SK-N-SH treated with all-trans-retinoic acid at 6 μM for 48 hours (cell line): ENCODE measurements around the gene KIAA1328.
A peak's percentile ranks its signal among the peaks of the same experiment; 100 is the strongest.

Experiments
- ATAC-seq: fragments of 200-7000 bp; cut with Tn5 transposase; 3 replicates; pipeline ENCODE4 v1.9.1; 2020; ENCODE audit warnings: mild to moderate bottlenecking, moderate library complexity
- ARNTL ChIP-seq: fragments of 450-650 bp; formaldehyde crosslinking; IDR thresholded peaks from 2 replicates; pipeline ENCODE4 v1.5.0; 2020; ENCODE audit warnings: low read depth, mild to moderate bottlenecking, moderate library complexity, borderline replicate concordance
- CSDC2 ChIP-seq: fragments of 250-450 bp; sonication (Bioruptor Pico); IDR thresholded peaks from 2 replicates; pipeline ENCODE4 v1.5.0; 2020; ENCODE audit warnings: mild to moderate bottlenecking, moderate library complexity
- ESRRG ChIP-seq: fragments of 250-450 bp; sonication (Bioruptor Pico); IDR thresholded peaks from 2 replicates; pipeline ENCODE4 v1.6.1; 2021; ENCODE audit warnings: mild to moderate bottlenecking
- GLIS3 ChIP-seq: fragments of 250-450 bp; sonication (Bioruptor Pico); IDR thresholded peaks from 2 replicates; pipeline ENCODE4 v1.5.0; 2020; ENCODE audit warnings: mild to moderate bottlenecking, moderate library complexity
- ISL1 ChIP-seq: fragments of 250-450 bp; sonication (Bioruptor Pico); IDR thresholded peaks from 2 replicates; pipeline ENCODE4 v2.1.2; 2022; ENCODE audit warnings: mild to moderate bottlenecking, moderate library complexity
- OSR1 ChIP-seq: fragments of 250-450 bp; sonication (Bioruptor Pico); IDR thresholded peaks from 2 replicates; pipeline ENCODE4 v1.8.0; 2022; ENCODE audit warnings: moderate library complexity, mild to moderate bottlenecking, inconsistent platforms
- PPARA ChIP-seq: fragments of 250-450 bp; sonication (Bioruptor Pico); IDR thresholded peaks from 2 replicates; pipeline ENCODE4 v1.5.0; 2020; ENCODE audit warnings: mild to moderate bottlenecking, borderline replicate concordance
- RARB ChIP-seq: fragments of 250-450 bp; sonication (Bioruptor Pico); IDR thresholded peaks from 2 replicates; pipeline ENCODE4 v1.8.0; 2021; ENCODE audit warnings: mild to moderate bottlenecking, moderate library complexity
- SNAI2 ChIP-seq: fragments of 250-450 bp; sonication (Bioruptor Pico); IDR thresholded peaks from 2 replicates; pipeline ENCODE4 v1.5.0; 2020; ENCODE audit warnings: mild to moderate bottlenecking, moderate library complexity
- TCF4 ChIP-seq: fragments of 250-450 bp; sonication (Bioruptor Pico); IDR thresholded peaks from 2 replicates; pipeline ENCODE4 v1.8.0; 2021; ENCODE audit warnings: mild to moderate bottlenecking, moderate library complexity, borderline replicate concordance
- TOX ChIP-seq: fragments of 250-450 bp; sonication (Bioruptor Pico); IDR thresholded peaks from 2 replicates; pipeline ENCODE4 v1.8.0; 2021; ENCODE audit warnings: mild to moderate bottlenecking, moderate library complexity, borderline replicate concordance
- ZC3H10 ChIP-seq: fragments of 250-450 bp; sonication (Bioruptor Pico); IDR thresholded peaks from 2 replicates; pipeline ENCODE4 v1.5.1; 2021; ENCODE audit warnings: mild to moderate bottlenecking, moderate library complexity
- ZFP3 ChIP-seq: fragments of 250-450 bp; sonication (Bioruptor Pico); IDR thresholded peaks from 2 replicates; pipeline ENCODE4 v1.5.0; 2020; ENCODE audit warnings: mild to moderate bottlenecking, moderate library complexity
- ZFP30 ChIP-seq: fragments of 450-650 bp; formaldehyde crosslinking; IDR thresholded peaks from 2 replicates; pipeline ENCODE4 v1.5.0; 2022; ENCODE audit warnings: mild to moderate bottlenecking, moderate library complexity
- ZNF565 ChIP-seq: fragments of 450-650 bp; formaldehyde crosslinking; conservative IDR thresholded peaks from 2 replicates; pipeline ENCODE4 v1.5.0; 2020; ENCODE audit warnings: low read depth, mild to moderate bottlenecking, moderate library complexity
- ZNF70 ChIP-seq: fragments of 450-650 bp; formaldehyde crosslinking; IDR thresholded peaks from 2 replicates; pipeline ENCODE4 v1.5.0; 2020; ENCODE audit warnings: mild to moderate bottlenecking, moderate library complexity
- ZNF8 ChIP-seq: fragments of 450-650 bp; formaldehyde crosslinking; IDR thresholded peaks from 2 replicates; pipeline ENCODE4 v1.5.0; 2020; ENCODE audit warnings: mild to moderate bottlenecking, moderate library complexity
- TF ChIP-seq, protein P1 (sequence below): fragments of 250-450 bp; sonication (Bioruptor Pico); IDR thresholded peaks from 2 replicates; pipeline ENCODE4 v1.5.0; 2020; ENCODE audit warnings: mild to moderate bottlenecking, moderate library complexity
- TF ChIP-seq, protein P2 (sequence below): fragments of 250-450 bp; sonication (Bioruptor Pico); IDR thresholded peaks from 2 replicates; pipeline ENCODE4 v1.5.1; 2020; ENCODE audit warnings: low read depth, mild to moderate bottlenecking, moderate library complexity
- TF ChIP-seq, protein P3 (sequence below): fragments of 250-450 bp; sonication (Bioruptor Pico); IDR thresholded peaks from 2 replicates; pipeline ENCODE4 v1.5.1; 2021; ENCODE audit warnings: mild to moderate bottlenecking, moderate library complexity
- TF ChIP-seq, protein P4 (sequence below): fragments of 250-450 bp; sonication (Bioruptor Pico); IDR thresholded peaks from 2 replicates; pipeline ENCODE4 v1.8.0; 2020; ENCODE audit warnings: mild to moderate bottlenecking, moderate library complexity, borderline replicate concordance

KIAA1328 gene

DNA sequence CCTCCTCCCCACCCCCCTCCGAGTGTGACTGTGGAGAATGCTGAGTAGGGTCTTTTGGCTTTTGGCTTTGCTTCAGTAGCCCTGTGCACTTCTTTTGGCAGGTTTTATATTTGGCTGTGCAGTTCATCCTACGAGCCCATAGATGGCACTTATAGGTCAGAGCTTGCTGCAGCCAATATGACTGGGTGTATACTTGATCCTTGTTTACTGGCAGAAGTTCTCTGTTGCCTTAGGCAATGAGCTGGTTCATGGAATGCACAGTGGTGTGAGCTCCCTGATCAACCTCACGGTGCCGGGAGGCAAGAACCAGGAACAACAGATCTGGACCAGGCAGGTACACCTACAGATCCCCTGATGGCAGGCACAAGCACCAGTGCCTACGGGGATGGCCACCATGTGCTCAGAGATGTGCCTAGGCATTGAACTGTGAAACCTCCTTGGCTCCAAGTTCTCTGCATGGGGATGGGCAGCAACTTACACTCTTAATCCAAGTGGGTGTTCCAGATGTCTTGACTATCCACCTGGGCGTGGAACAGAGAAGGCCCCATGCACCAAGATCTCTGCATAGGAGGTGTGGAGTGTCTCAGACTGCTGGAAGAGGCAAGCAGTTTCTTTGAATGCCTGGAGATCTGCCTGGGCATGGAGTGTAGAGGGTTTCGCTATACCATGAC lies 190.4 kb downstream of the KIAA1328 start:
- ATAC-seq: peak; percentile 73

DNA sequence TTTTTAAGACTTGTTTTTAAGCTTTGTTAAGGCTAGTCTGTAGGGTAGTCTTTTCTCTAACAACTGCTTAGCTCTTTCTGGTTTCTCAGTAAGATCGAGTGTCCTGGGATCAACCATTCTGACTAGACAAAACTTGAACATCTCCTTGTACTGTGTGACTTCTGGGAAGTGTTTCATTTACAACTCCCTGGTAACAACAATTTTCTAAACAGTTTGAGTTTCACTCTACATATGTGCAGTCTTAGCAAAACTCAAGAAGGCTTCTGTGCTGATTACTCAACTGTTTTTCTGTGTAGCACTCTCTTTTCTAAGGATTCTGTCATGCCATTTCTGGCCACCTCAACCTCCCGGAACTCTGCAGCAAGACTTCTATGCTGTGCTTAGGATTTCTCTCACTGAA lies 204.5 kb downstream of the KIAA1328 start:
- no peak for TF ChIP-seq TOX
- TF ChIP-seq, protein P1, sequence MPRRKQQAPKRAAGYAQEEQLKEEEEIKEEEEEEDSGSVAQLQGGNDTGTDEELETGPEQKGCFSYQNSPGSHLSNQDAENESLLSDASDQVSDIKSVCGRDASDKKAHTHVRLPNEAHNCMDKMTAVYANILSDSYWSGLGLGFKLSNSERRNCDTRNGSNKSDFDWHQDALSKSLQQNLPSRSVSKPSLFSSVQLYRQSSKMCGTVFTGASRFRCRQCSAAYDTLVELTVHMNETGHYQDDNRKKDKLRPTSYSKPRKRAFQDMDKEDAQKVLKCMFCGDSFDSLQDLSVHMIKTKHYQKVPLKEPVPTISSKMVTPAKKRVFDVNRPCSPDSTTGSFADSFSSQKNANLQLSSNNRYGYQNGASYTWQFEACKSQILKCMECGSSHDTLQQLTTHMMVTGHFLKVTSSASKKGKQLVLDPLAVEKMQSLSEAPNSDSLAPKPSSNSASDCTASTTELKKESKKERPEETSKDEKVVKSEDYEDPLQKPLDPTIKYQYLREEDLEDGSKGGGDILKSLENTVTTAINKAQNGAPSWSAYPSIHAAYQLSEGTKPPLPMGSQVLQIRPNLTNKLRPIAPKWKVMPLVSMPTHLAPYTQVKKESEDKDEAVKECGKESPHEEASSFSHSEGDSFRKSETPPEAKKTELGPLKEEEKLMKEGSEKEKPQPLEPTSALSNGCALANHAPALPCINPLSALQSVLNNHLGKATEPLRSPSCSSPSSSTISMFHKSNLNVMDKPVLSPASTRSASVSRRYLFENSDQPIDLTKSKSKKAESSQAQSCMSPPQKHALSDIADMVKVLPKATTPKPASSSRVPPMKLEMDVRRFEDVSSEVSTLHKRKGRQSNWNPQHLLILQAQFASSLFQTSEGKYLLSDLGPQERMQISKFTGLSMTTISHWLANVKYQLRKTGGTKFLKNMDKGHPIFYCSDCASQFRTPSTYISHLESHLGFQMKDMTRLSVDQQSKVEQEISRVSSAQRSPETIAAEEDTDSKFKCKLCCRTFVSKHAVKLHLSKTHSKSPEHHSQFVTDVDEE: no peak
- TF ChIP-seq TCF4 (CRISPR knock-in tag): no peak
- TF ChIP-seq, protein P2, sequence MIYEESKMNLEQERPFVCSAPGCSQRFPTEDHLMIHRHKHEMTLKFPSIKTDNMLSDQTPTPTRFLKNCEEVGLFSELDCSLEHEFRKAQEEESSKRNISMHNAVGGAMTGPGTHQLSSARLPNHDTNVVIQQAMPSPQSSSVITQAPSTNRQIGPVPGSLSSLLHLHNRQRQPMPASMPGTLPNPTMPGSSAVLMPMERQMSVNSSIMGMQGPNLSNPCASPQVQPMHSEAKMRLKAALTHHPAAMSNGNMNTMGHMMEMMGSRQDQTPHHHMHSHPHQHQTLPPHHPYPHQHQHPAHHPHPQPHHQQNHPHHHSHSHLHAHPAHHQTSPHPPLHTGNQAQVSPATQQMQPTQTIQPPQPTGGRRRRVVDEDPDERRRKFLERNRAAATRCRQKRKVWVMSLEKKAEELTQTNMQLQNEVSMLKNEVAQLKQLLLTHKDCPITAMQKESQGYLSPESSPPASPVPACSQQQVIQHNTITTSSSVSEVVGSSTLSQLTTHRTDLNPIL (CRISPR knock-in tag): no peak
- no peak for ATAC-seq

More for the DNA sequence above, 190.4 kb downstream of the KIAA1328 start:
- TF ChIP-seq ISL1: no peak
- TF ChIP-seq OSR1 (CRISPR knock-in tag): no peak
- no peak for TF ChIP-seq CSDC2
- TF ChIP-seq ZNF565: no peak
- TF ChIP-seq, protein P3, sequence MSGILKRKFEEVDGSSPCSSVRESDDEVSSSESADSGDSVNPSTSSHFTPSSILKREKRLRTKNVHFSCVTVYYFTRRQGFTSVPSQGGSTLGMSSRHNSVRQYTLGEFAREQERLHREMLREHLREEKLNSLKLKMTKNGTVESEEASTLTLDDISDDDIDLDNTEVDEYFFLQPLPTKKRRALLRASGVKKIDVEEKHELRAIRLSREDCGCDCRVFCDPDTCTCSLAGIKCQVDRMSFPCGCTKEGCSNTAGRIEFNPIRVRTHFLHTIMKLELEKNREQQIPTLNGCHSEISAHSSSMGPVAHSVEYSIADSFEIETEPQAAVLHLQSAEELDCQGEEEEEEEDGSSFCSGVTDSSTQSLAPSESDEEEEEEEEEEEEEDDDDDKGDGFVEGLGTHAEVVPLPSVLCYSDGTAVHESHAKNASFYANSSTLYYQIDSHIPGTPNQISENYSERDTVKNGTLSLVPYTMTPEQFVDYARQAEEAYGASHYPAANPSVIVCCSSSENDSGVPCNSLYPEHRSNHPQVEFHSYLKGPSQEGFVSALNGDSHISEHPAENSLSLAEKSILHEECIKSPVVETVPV (CRISPR knock-in tag): no peak
- no peak for TF ChIP-seq GLIS3 (CRISPR knock-in tag)
- TF ChIP-seq PPARA (CRISPR knock-in tag): no peak
- no peak for TF ChIP-seq RARB (CRISPR knock-in tag)
- TF ChIP-seq, protein P4, sequence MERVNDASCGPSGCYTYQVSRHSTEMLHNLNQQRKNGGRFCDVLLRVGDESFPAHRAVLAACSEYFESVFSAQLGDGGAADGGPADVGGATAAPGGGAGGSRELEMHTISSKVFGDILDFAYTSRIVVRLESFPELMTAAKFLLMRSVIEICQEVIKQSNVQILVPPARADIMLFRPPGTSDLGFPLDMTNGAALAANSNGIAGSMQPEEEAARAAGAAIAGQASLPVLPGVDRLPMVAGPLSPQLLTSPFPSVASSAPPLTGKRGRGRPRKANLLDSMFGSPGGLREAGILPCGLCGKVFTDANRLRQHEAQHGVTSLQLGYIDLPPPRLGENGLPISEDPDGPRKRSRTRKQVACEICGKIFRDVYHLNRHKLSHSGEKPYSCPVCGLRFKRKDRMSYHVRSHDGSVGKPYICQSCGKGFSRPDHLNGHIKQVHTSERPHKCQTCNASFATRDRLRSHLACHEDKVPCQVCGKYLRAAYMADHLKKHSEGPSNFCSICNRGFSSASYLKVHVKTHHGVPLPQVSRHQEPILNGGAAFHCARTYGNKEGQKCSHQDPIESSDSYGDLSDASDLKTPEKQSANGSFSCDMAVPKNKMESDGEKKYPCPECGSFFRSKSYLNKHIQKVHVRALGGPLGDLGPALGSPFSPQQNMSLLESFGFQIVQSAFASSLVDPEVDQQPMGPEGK (CRISPR knock-in tag): no peak

DNA sequence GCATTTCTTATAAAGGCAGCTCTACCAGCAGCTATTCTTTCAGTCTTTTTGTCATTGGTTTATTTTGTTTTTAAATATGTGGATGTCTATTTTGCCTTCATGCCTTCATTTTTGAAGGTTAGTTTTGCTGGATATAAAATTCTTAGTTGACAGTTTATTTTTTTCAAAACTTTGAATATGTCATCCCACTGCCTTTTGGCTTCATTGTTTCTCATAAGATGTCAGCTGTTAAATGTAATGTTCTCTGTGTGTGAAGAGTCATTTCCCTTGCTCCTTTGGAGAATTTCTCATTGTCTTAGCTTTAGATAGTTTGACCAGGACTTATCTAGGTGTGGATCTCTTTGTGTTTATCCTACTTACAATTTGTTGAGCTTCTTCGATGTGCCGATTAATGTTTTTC lies 213.5 kb downstream of the KIAA1328 start:
- TF ChIP-seq ZFP3 (CRISPR knock-in tag) (no peak), RARB (CRISPR knock-in tag) (no peak), ZC3H10 (CRISPR knock-in tag) (no peak), ZNF565 (no peak), TCF4 (CRISPR knock-in tag) (no peak), CSDC2 (no peak), PPARA (CRISPR knock-in tag) (no peak), SNAI2 (CRISPR knock-in tag) (no peak), ZNF70 (CRISPR knock-in tag) (no peak), ESRRG (CRISPR knock-in tag) (no peak), ZNF8 (CRISPR knock-in tag) (no peak), ARNTL (CRISPR knock-in tag) (no peak), ZFP30 (CRISPR knock-in tag) (no peak)
- TF ChIP-seq, protein P3 (CRISPR knock-in tag): no peak
- TF ChIP-seq, protein P2 (CRISPR knock-in tag): no peak
- TF ChIP-seq, protein P1: no peak
- ATAC-seq: no peak
